ENCODE data around the gene SDC3. TPM values are rescaled to one million over a fixed set of nuclear protein-coding genes. Genes with fewer than 3 reads are reported as not detected.
A peak's percentile ranks its signal among the peaks of the same experiment; 100 is the strongest.

Gene SDC3
- total and polyA plus RNA-seq, 2 of the 8 experiments (the other 6 are each of a cell fraction or from before 2014, with no cell fraction given) = 7.0 to 27.0 TPM

DNA sequence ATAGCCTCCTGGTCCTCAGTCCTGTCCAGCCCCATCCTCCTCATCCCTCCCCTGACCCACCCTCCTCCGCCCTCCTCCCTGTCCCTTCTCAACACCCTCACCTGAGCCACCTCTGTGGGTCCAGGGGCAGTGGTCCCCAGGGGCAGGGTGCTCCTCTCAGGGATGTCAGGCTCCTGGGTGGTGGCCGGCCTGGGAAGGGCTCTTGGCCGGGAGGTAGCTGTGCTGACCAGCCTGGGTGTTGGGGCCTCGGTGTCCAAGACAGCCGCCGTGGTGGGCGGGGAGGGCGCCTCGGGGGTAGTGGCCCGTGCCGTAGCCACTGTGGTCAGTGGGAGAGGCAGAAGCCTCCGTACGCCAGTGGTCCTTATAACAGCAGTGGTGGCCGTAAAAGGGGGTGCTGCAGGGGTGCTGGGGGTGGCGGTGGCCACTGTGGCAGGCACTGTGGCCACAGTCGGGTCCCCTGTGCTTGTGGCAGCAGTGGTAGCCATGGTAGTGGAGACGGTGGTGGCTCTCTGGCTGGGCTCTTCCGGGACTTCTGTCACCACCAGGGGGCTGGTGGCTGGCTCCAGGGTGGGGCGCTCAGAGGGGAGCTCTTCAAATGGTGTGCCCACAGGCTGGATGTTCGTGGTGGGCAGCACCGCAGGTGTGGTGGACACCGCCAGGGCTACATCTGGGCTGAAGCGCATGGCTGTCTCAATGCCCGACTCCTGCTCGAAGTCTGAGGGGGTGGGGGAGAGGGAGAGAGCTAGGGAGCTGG lies 31.9 kb downstream of the SDC3 start:
- H4K5ac ChIP-seq (ENCODE audit: insufficient read length, low read depth, low read length) = no peak overlapping the region
- H3K56ac ChIP-seq (replicated peaks; ENCODE audit: insufficient read length, low read depth, low read length) = no peak overlapping the region
- peaks cover 26 to 28% of the 10 kb centered on the region in 2 experiments for H3K9me3 ChIP-seq (ENCODE audit: insufficient read depth in 2 of 2, low read depth in 1 of 2, low read length in 1 of 2)
- FAIRE-seq = no peak
- peaks cover 6 to 30% (median 20%) of the 10 kb centered on the region in 4 experiments for H3K36me3 ChIP-seq (ENCODE audit: control insufficient read depth in 2 of 4, insufficient read depth in 4 of 4, low read length in 3 of 4)
- H2BK120ac ChIP-seq (replicated peaks; ENCODE audit: low read depth, low read length) = no peak overlapping the region
- 87% methylated on average over 14 of the region's 25 CpGs; no CpG with 5 or more reads in 1 of the 2 experiments for WGBS, 2 experiments (ENCODE audit: extremely low coverage in 1 of 2, insufficient coverage in 1 of 2, insufficient read length in 1 of 2, insufficient replicate concordance in 2 of 2, low coverage in 1 of 2, low lambda C conversion rate in 2 of 2, missing lambda C conversion rate in 1 of 2)
- peaks cover 5% of the 10 kb centered on the region for H3K79me1 ChIP-seq (ENCODE audit: low read depth, low read length)
- H3K23me2 ChIP-seq (ENCODE audit: low read depth, low read length) = no peaks in the 10 kb centered on the region
- ChIA-PET POLR2A (ENCODE audit: partially characterized antibody) (interaction anchor here (1.0 to 1.2 kb wide), 2 partner anchors 9 to 30 kb away, joined by 3 to 4 read pairs; no protein-coding TSS in a partner anchor), CTCF (ENCODE audit: partially characterized antibody) (interaction anchor here (0.5 to 7.2 kb wide), 14 partner anchors 10 to 157 kb away, joined by 3 to 41 read pairs (median 4); no protein-coding TSS in a partner anchor)
- peaks cover 5 to 12% of the 10 kb centered on the region in 2 experiments for H4K20me1 ChIP-seq (replicated peaks in 1 of 2; ENCODE audit: control insufficient read depth in 1 of 2, insufficient read depth in 2 of 2, low read length in 2 of 2)
- no peak for DNase-seq (ENCODE audit: low read depth in 1 of 2, low spot score in 2 of 2)
- H2BK5ac ChIP-seq (ENCODE audit: low read depth, low read length) = no peak overlapping the region
- H2BK15ac ChIP-seq (ENCODE audit: low read length) = no peak overlapping the region
- H4K91ac ChIP-seq (replicated peaks; ENCODE audit: insufficient read length, low read length) = no peak overlapping the region
- H3K23ac ChIP-seq (ENCODE audit: insufficient read length) = no peak overlapping the region
- no peak overlapping the region for H2AK5ac ChIP-seq (ENCODE audit: low read depth, low read length)
- H2BK12ac ChIP-seq (ENCODE audit: low read depth, low read length) = no peak overlapping the region
- H3K79me2 ChIP-seq (ENCODE audit: control insufficient read depth in 1 of 2, insufficient read depth in 2 of 2, low read length in 2 of 2) = no peaks in the 10 kb centered on the region
- H3K4me3 ChIP-seq (ENCODE audit: extremely low read depth in 1 of 4, insufficient read depth in 2 of 4, low read depth in 3 of 4, low read length in 4 of 4) = no peak overlapping the region
- H3K4me2 ChIP-seq (ENCODE audit: insufficient read depth in 1 of 2, low read depth in 2 of 2, low read length in 2 of 2) = no peak overlapping the region
- H3K27me3 ChIP-seq (replicated peaks in 1 of 4; ENCODE audit: control insufficient read depth in 3 of 4, extremely low read depth in 1 of 4, insufficient read depth in 3 of 4, low read length in 3 of 4) = no peaks in the 10 kb centered on the region; a peak in 1 of 7 replicates
- peaks cover 3 to 13% (median 7%) of the 10 kb centered on the region in 4 experiments for H3K4me1 ChIP-seq (replicated peaks in 1 of 4; ENCODE audit: control insufficient read depth in 3 of 4, insufficient read depth in 4 of 4, low read length in 3 of 4)
- no peak overlapping the region for H3K4ac ChIP-seq (replicated peaks; ENCODE audit: insufficient read length, low read depth, low read length)
- H2BK20ac ChIP-seq (ENCODE audit: low read length) = no peak overlapping the region
- H3K18ac ChIP-seq (ENCODE audit: extremely low read depth, low read length) = no peak overlapping the region
- H3K14ac ChIP-seq (ENCODE audit: insufficient read length) = no peak overlapping the region
- TF ChIP-seq, protein P1, sequence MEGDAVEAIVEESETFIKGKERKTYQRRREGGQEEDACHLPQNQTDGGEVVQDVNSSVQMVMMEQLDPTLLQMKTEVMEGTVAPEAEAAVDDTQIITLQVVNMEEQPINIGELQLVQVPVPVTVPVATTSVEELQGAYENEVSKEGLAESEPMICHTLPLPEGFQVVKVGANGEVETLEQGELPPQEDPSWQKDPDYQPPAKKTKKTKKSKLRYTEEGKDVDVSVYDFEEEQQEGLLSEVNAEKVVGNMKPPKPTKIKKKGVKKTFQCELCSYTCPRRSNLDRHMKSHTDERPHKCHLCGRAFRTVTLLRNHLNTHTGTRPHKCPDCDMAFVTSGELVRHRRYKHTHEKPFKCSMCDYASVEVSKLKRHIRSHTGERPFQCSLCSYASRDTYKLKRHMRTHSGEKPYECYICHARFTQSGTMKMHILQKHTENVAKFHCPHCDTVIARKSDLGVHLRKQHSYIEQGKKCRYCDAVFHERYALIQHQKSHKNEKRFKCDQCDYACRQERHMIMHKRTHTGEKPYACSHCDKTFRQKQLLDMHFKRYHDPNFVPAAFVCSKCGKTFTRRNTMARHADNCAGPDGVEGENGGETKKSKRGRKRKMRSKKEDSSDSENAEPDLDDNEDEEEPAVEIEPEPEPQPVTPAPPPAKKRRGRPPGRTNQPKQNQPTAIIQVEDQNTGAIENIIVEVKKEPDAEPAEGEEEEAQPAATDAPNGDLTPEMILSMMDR (IDR thresholded peaks at IDR 0.05; ENCODE audit: control extremely low read depth in 1 of 3, insufficient read depth in 1 of 3, low read depth in 1 of 3, low read length in 3 of 3) = peak in 1 of 3 experiments; percentile 15; a peak in 1 of 4 replicates
- TF ChIP-seq EZH2 (IDR thresholded peaks at IDR 0.05; ENCODE audit: low read depth, low read length, severe bottlenecking) (no peak), TBP (IDR thresholded peaks at IDR 0.05; ENCODE audit: low read depth, low read length) (no peak), RAD21 (IDR thresholded peaks at IDR 0.05 in 1 of 2, conservative IDR thresholded peaks at IDR 0.05 in 1 of 2; ENCODE audit: low read depth in 2 of 2, low read length in 2 of 2) (peak in 1 of 2 experiments; percentile 2; a peak in 1 of 4 replicates), HDAC2 (IDR thresholded peaks at IDR 0.05; ENCODE audit: borderline replicate concordance in 1 of 2, low read depth in 2 of 2, low read length in 2 of 2) (no peak), BACH1 (IDR thresholded peaks at IDR 0.05; ENCODE audit: low read length) (no peak)
- H4K8ac ChIP-seq (ENCODE audit: extremely low read depth, insufficient read depth, low read length) = 0 out of 2 replicates have a peak overlapping the region, but pooled peaks have one; percentile 36
- H3K27ac ChIP-seq (ENCODE audit: low read depth, low read length) = no peak overlapping the region
- H3K9ac ChIP-seq (replicated peaks in 1 of 4; ENCODE audit: extremely low read depth in 1 of 4, low read depth in 3 of 4, low read length in 3 of 4) = no peak overlapping the region
- H2AFZ ChIP-seq (ENCODE audit: low read length) = no peak overlapping the region
